ENCODE data around the gene GRB2.

GRB2 gene

DNA sequence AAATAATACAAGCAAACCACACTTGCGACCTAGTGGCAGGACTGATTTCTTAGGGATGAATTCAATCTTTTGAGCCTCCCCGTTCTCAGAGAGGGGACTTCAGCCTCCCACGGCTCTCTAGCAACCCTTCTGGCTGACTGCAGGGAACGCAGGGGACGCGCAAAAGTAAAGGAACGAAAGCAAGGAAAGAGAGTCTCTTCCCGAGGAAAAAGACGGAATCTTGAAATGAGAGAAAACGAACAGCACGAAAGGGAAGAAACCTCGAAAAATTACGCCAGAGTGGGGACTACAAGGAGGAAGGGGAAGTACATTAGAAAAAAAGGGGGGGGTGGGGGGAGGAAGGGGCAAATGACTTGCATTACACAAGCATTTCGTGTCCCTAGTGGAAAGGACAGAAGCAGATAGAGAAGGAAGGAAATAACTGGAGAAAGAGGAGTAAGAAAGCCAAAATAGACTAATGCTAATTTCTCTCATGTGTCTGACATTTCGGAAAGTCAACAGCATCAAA, 1.2 kb downstream of the GRB2 start:
- DNase-seq, result peak; percentile 79 to 86
- TF ChIP-seq POLR2A (IDR thresholded peaks at IDR 0.05; ENCODE audit: low read length) (no peak), GATA1 (IDR thresholded peaks at IDR 0.05; ENCODE audit: low read depth, low read length) (no peak)

DNA sequence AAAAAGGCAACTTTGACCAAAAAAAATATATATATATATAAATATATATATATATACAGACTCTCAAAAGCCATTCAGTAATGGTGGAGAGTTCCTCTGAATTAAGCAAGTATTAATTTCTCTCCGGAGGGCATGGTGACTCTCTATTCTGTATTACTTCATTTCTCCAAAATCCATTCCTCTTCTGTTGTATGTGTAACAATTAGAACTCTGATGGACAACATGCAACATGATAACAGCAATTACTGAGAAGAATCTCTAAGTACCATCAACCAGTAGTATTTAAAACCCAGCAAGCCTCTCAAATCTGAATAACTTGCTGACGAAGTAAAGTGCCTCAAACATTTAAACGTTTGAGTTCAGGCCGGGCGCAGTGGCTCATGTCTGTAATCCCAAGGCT, 2.3 kb downstream of the GRB2 start:
- no peak for DNase-seq
- TF ChIP-seq POLR2A (IDR thresholded peaks at IDR 0.05; ENCODE audit: low read length), result no peak
- TF ChIP-seq GATA1 (IDR thresholded peaks at IDR 0.05; ENCODE audit: low read depth, low read length), result no peak

DNA sequence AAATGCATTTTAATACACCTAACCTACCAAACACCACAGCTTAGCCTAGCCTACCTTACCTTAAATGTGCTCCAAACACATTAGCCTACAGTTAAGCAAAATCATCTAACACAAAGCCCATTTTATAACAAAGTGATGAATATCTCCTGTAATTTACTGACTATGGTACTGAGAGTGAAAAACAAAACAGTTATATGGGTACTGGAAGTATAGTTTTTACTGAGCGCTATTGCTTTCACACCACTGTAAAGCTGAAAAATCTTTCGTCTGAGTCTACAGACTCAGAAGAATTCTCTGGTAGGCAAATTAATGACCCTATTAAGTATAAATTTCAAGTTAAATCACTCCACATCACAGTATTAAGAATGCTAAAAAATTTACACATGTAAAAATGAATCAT, 3.5 kb downstream of the GRB2 start:
- TF ChIP-seq POLR2A (IDR thresholded peaks at IDR 0.05; ENCODE audit: low read length) (no peak), GATA1 (IDR thresholded peaks at IDR 0.05; ENCODE audit: low read depth, low read length) (no peak)
- DNase-seq, result no peak

GRCh38 chr17:75400326-75400939, 5.0 kb downstream of the GRB2 start:
- TF ChIP-seq GATA1 (IDR thresholded peaks at IDR 0.05; ENCODE audit: low read depth, low read length) (no peak), POLR2A (IDR thresholded peaks at IDR 0.05; ENCODE audit: low read length) (no peak)
- no peak for DNase-seq

- no peak for DNase-seq
- TF ChIP-seq POLR2A (IDR thresholded peaks at IDR 0.05; ENCODE audit: low read length) (no peak), GATA1 (IDR thresholded peaks at IDR 0.05; ENCODE audit: low read depth, low read length) (no peak)
Measured at GRCh38 chr17:75398279-75398678, 7.2 kb downstream of the GRB2 start.

GRCh38 chr17:75397217-75397616, 8.3 kb downstream of the GRB2 start:
- DNase-seq, result no peak
- TF ChIP-seq POLR2A (IDR thresholded peaks at IDR 0.05; ENCODE audit: low read length), result no peak

DNA sequence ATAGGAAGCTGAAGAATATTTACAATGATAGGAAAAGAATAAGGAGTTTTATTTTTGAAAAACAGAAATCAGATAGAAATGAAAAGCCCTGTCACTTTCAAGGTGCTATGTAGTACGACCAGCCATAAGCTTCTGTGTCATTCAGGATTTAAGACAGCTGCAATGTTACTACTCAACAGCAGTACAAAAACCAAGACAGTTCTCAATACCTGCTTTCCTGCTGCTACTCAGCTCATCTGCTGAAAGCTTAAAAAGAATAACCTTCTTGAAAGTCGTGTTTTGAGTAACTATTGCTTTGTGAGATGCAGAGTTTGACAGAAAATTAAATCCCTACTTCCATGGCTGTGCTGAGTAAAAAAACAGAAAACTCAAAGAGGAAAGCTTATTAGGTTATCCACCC, 8.7 kb downstream of the GRB2 start:
- no peak for DNase-seq
- TF ChIP-seq GATA1 (IDR thresholded peaks at IDR 0.05; ENCODE audit: low read depth, low read length) (no peak), POLR2A (IDR thresholded peaks at IDR 0.05; ENCODE audit: low read length) (no peak)

DNA sequence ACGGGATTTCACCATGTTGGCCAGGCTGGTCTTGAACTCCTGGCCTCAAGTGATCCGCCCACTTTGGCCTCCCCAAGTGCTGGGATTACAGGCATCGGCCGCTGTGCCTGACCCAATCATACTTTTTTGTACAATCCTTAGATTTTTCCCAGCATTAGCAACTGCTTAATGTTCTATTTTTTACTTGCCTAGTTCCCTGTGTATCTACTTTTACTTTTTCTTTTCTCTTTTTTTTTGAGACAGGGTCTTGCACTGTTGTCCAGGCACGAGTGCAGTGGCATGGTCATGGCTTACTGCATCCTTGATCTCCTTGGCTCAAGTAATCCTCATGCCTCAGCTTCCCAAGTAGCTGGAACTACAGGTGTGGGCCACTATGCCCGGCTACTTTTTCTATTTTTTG, 9.5 kb downstream of the GRB2 start:
- no peak for TF ChIP-seq POLR2A (IDR thresholded peaks at IDR 0.05; ENCODE audit: low read length)
- TF ChIP-seq GATA1 (IDR thresholded peaks at IDR 0.05; ENCODE audit: low read depth, low read length), result no peak
- no peak for DNase-seq

DNA sequence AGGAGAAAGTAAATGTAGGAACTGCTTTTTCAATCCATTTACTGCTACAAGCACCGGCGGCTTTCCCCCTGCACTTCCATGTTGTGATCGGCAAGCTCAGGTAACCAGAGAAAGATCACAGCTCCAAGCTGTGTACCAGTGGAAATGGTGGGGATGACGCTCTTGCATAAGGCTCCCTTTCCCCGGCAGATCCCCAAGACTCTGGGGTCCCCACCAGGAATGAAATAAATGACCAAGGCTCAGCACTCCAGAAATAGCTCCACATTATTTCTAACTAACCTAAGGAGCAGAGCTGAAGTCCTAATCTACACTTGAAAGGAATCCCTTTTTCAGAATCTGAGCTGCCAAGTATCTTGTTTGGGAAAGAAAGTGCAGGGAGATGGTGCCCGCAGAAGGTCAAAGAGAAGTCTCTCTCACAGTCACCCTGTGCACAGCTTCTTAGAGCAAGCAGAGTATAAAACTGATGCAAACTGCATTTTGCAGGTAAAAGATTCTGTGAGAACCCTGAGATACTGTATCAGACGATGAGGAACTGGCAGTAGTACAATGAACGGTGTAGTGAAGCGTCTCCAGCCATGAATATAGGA, 11.1 kb downstream of the GRB2 start:
- no peak for DNase-seq
- TF ChIP-seq POLR2A (IDR thresholded peaks at IDR 0.05; ENCODE audit: low read length) (no peak), GATA1 (IDR thresholded peaks at IDR 0.05; ENCODE audit: low read depth, low read length) (no peak)

- TF ChIP-seq POLR2A (IDR thresholded peaks at IDR 0.05; ENCODE audit: low read length), result peak; percentile 50
- no peak for TF ChIP-seq GATA1 (IDR thresholded peaks at IDR 0.05; ENCODE audit: low read depth, low read length)
- peak; percentile 93 to 94 for DNase-seq
Measured at GRCh38 chr17:75393523-75394331, 11.8 kb downstream of the GRB2 start.

- no peak for TF ChIP-seq POLR2A (IDR thresholded peaks at IDR 0.05; ENCODE audit: low read length)
- DNase-seq, result no peak
Measured at GRCh38 chr17:75392559-75392958, 12.9 kb downstream of the GRB2 start.

- no peak for DNase-seq
- TF ChIP-seq GATA1 (IDR thresholded peaks at IDR 0.05; ENCODE audit: low read depth, low read length) (no peak), POLR2A (IDR thresholded peaks at IDR 0.05; ENCODE audit: low read length) (no peak)
Measured at GRCh38 chr17:75390982-75391381, 14.5 kb downstream of the GRB2 start.

DNA sequence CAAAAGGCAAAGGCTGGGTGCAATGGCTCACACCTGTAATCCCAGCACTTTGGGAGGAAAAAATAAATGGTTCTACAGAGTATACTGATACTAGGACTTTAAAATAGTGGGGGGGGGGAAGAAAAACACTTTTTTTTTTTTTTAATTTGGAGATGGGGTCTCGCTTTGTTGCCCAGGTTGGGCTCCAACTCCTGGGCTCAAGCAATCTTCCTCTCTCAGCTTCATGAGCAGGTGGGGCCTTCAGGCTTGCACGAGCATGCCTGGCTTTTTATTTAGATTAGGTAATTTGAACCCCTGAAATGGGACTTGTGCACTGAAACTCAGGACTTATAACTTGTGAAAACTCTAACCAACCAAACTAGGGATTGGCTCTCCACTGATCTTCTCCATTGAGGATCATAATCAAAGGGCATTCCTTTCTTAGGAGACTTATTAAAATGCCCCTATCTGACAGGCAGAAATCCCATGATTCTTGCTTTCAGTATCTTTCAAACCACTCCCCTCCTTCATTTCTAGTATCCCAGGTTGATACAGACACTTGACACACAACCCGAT, 16.9 kb downstream of the GRB2 start:
- no peak for DNase-seq
- no peak for TF ChIP-seq GATA1 (IDR thresholded peaks at IDR 0.05; ENCODE audit: low read depth, low read length)
- no peak for TF ChIP-seq POLR2A (IDR thresholded peaks at IDR 0.05; ENCODE audit: low read length)

DNA sequence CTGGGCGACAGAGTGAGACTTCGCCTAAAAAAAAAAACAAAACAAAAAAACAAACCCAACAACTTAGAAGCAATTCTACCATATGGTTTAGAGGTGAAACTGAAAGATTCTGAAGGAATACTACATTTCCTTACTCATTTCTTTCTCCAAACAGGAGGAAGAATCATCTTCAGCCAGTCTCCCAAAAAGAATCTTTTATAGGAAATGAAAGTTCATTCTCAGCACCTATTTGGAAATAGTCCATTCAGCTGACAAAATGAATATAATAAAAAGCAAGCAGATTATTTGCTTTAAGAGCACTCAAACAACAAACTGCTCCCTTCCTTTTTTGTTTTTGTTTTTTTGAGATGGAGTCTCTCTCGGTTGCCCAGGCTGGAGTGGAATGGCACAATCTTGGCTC, 17.7 kb downstream of the GRB2 start:
- TF ChIP-seq POLR2A (IDR thresholded peaks at IDR 0.05; ENCODE audit: low read length) (no peak), GATA1 (IDR thresholded peaks at IDR 0.05; ENCODE audit: low read depth, low read length) (no peak)
- DNase-seq, result no peak

Data from erythroblast (primary cell).